K562 (cell line): ENCODE data around the gene SLA2. TPM values are rescaled to one million over a fixed set of nuclear protein-coding genes. Genes with fewer than 3 reads are reported as not detected.
A peak's percentile ranks its signal among the peaks of the same experiment; 100 is the strongest.

Experiments
- ATAC-seq: fragments of 200-7000 bp; cut with Tn5 transposase; 3 replicates; pipeline ENCODE4 v1.9.1; 2020; ENCODE audit warnings: moderate library complexity
- BruUV-seq: library from RNA; stranded (reverse); fragments of 400-500 nt; replicated peaks from 2 replicates; lab custom pipeline; 2021; lab: Mats Ljungman, UMichigan
- CTCF ChIA-PET: fragments of 300-600 bp; formaldehyde crosslinking; extraction: SDS; loops from one replicate; lab custom pipeline; 2021; ENCODE audit warnings: low intra/inter-chr PET ratio; lab: Yijun Ruan, JAX
- POLR2A ChIA-PET: fragments of 300-600, 350-650 bp; sonication (Branson Sonifier 250); formaldehyde crosslinking; extraction: SDS; loops from one replicate; lab custom pipeline; 2021; ENCODE audit warnings: antibody characterized with exemption, inconsistent platforms; lab: Yijun Ruan, JAX
- DNase-seq, 4 experiments: peaks; one replicate each; pipeline versions ENCODE4 v3.0.0 to v3.0.0-alpha.2; 2011 to 2018; ENCODE audit warnings: low spot score in 3 of 4, mixed read lengths in 3 of 4; ENCODE audit errors: extremely low read depth in 1 of 4
- FAIRE-seq: peaks from 2 replicates; lab custom pipeline; 2011; peaks lifted over from hg19 to GRCh38; lab: Jason Lieb, UNC
- H2AFZ ChIP-seq: 2 replicates; pipeline ENCODE4 v1.6.0; 2011; ENCODE audit warnings: low read depth, low read length, control low read depth, inconsistent platforms
- H3K27ac ChIP-seq: fragments of 200-600 bp; 3 replicates; pipeline ENCODE4 v1.8.0; 2011; ENCODE audit warnings: low read depth, mild to moderate bottlenecking, control low read depth, inconsistent platforms, low read length, moderate library complexity, mixed read lengths; ENCODE audit errors: extremely low read depth
- H3K27me3 ChIP-seq, 2 experiments: fragments of 300-600 bp in 1 of 2; 2 replicates in 1 of 2; 3 replicates in 1 of 2; pipeline versions ENCODE4 v1.6.0 to v1.8.0; 2011; ENCODE audit warnings: inconsistent platforms in 2 of 2, low read length in 2 of 2, mild to moderate bottlenecking in 1 of 2, mixed read lengths in 1 of 2, moderate library complexity in 1 of 2; ENCODE audit not compliant: control insufficient read depth in 2 of 2, insufficient read depth in 2 of 2
- H3K36me3 ChIP-seq: fragments of 300-600 bp; 3 replicates; pipeline ENCODE4 v1.8.0; 2011; ENCODE audit warnings: mild to moderate bottlenecking, low read length, inconsistent platforms; ENCODE audit not compliant: control insufficient read depth, insufficient read depth
- H3K4me1 ChIP-seq, 2 experiments: fragments of 200-600 bp in 1 of 2; replicated peaks in 1 of 2; 2 replicates in 1 of 2; 3 replicates in 1 of 2; pipeline versions ENCODE4 v1.5.1 to v1.8.0; 2011; ENCODE audit warnings: inconsistent platforms in 2 of 2, low read length in 2 of 2, mild to moderate bottlenecking in 1 of 2, mixed read lengths in 1 of 2, moderate library complexity in 1 of 2; ENCODE audit not compliant: control insufficient read depth in 2 of 2, insufficient read depth in 2 of 2
- H3K4me2 ChIP-seq: 2 replicates; pipeline ENCODE4 v1.6.1; 2011; ENCODE audit warnings: low read length, control low read depth, inconsistent platforms, mixed read lengths; ENCODE audit not compliant: insufficient read depth
- H3K4me3 ChIP-seq: fragments of 200-600 bp; sonication (generic), shearing (Covaris generic); 2 replicates; pipeline ENCODE4 v1.5.1; 2016; ENCODE audit warnings: control low read depth, inconsistent platforms
- H3K79me2 ChIP-seq: fragments of 200-600 bp; 3 replicates; pipeline ENCODE4 v1.8.0; 2011; ENCODE audit warnings: low read length, inconsistent platforms; ENCODE audit not compliant: control insufficient read depth, insufficient read depth
- H3K9ac ChIP-seq, 2 experiments: 2 replicates each; pipeline versions ENCODE4 v1.6.0 to v1.6.1; 2011; ENCODE audit warnings: low read depth in 2 of 2, low read length in 2 of 2, control low read depth in 1 of 2, inconsistent platforms in 1 of 2, mild to moderate bottlenecking in 1 of 2, mixed read lengths in 1 of 2; ENCODE audit not compliant: insufficient read depth in 1 of 2
- H3K9me1 ChIP-seq: one replicate; pipeline ENCODE4 v1.6.0; 2011; ENCODE audit warnings: inconsistent platforms, mild to moderate bottlenecking, low read length, moderate library complexity; ENCODE audit not compliant: control insufficient read depth, insufficient read depth
- H3K9me3 ChIP-seq: replicated peaks from 2 replicates; pipeline ENCODE4 v1.5.1; 2011; ENCODE audit warnings: low read depth, low read length, inconsistent platforms; ENCODE audit not compliant: control insufficient read depth, insufficient read depth
- H4K20me1 ChIP-seq: replicated peaks from 2 replicates; pipeline ENCODE4 v1.6.1; 2011; ENCODE audit warnings: low read length, inconsistent platforms, mixed read lengths; ENCODE audit not compliant: control insufficient read depth, insufficient read depth
- CXXC5 ChIP-seq: fragments of 250-450 bp; sonication (Bioruptor Pico); IDR thresholded peaks from 2 replicates; pipeline ENCODE4 v1.8.0; 2022; ENCODE audit warnings: inconsistent platforms, mild to moderate bottlenecking, moderate library complexity
- DPF2 ChIP-seq: fragments of 450-650 bp; IDR thresholded peaks from 2 replicates; pipeline ENCODE4 v1.6.1; 2016
- ERF ChIP-seq: fragments of 450-650 bp; formaldehyde crosslinking; IDR thresholded peaks from 2 replicates; pipeline ENCODE4 v1.4.0; 2020; ENCODE audit warnings: mild to moderate bottlenecking, mixed read lengths
- FOXM1 ChIP-seq, 2 experiments: fragments of 450-650 bp in 1 of 2; sonication (generic) in 1 of 2; formaldehyde crosslinking in 1 of 2; IDR thresholded peaks; 2 replicates each; pipeline versions ENCODE4 v1.6.1 to v1.9.0; 2017 to 2022; ENCODE audit warnings: low read depth in 2 of 2, mild to moderate bottlenecking in 2 of 2, missing genetic modification reagents in 1 of 2, moderate library complexity in 1 of 2
- HDAC2 ChIP-seq: fragments of 450-650 bp; IDR thresholded peaks from 2 replicates; pipeline ENCODE4 v1.6.1; 2016; ENCODE audit warnings: mild to moderate bottlenecking
- IRF2 ChIP-seq: sonication (generic); formaldehyde crosslinking; IDR thresholded peaks from 2 replicates; pipeline ENCODE4 v1.8.1; 2022; ENCODE audit warnings: mild to moderate bottlenecking, missing genetic modification reagents
- MAZ ChIP-seq, 2 experiments: fragments of 450-650 bp in 1 of 2; sonication (generic) in 1 of 2; formaldehyde crosslinking; IDR thresholded peaks in 1 of 2; conservative IDR thresholded peaks in 1 of 2; 2 replicates each; pipeline versions ENCODE4 v1.4.0 to v1.5.0; 2020; ENCODE audit warnings: mild to moderate bottlenecking in 1 of 2, missing genetic modification reagents in 1 of 2
- MEIS2 ChIP-seq: fragments of 450-650 bp; IDR thresholded peaks from 2 replicates; pipeline ENCODE4 v1.6.1; 2014; ENCODE audit warnings: mild to moderate bottlenecking; ENCODE audit not compliant: partially characterized antibody
- NKRF ChIP-seq: fragments of 450-650 bp; IDR thresholded peaks from 2 replicates; pipeline ENCODE4 v1.6.1; 2016; ENCODE audit warnings: borderline replicate concordance
- SNAPC5 ChIP-seq: fragments of 250-450 bp; sonication (Bioruptor Pico); IDR thresholded peaks from 2 replicates; pipeline ENCODE4 v1.8.0; 2021; ENCODE audit warnings: moderate library complexity, mild to moderate bottlenecking, inconsistent platforms
- SPI1 ChIP-seq: IDR thresholded peaks from 2 replicates; pipeline ENCODE4 v1.6.1; 2011; ENCODE audit warnings: low read depth, low read length, control low read depth, borderline replicate concordance
- ZNF740 ChIP-seq, 3 experiments: fragments of 200-800 bp in 1 of 3; sonication (Bioruptor generic) in 1 of 3; sonication (generic) in 1 of 3; formaldehyde crosslinking in 1 of 3; IDR thresholded peaks; 2 replicates each; pipeline versions ENCODE4 v1.6.1 to v1.8.0; 2016 to 2022; ENCODE audit warnings: mild to moderate bottlenecking in 2 of 3, missing compliant biosample characterization in 2 of 3, missing genetic modification characterization in 2 of 3, missing genetic modification reagents in 1 of 3
- WGBS: fragments of 100-300 bp; shearing (Covaris generic); methylation state at CpG from one replicate; pipeline ENCODE4 v1.1.6; 2016; ENCODE audit warnings: low coverage, mixed read lengths; ENCODE audit not compliant: insufficient coverage; ENCODE audit errors: missing lambda C conversion rate; 5-methylcytosine and 5-hydroxymethylcytosine counted together
- in situ Hi-C: fragments of 300-500 bp; cut with MboI; formaldehyde crosslinking; loops from 4 replicates; pipeline ENCODE4 v1.15.0; 2018; ENCODE audit warnings: inconsistent platforms, mixed read lengths
- intact Hi-C: fragments of 100-400 bp; cut with micrococcal nuclease; formaldehyde crosslinking; loops from 2 replicates; pipeline ENCODE4 v1.14.2; 2022
- polyA plus RNA-seq, 8 experiments: library from polyadenylated mRNA; depleted of rRNA in 4 of 8; stranded (reverse) in 5 of 8; unstranded in 3 of 8; fragments of >200 nt; fragmentation: Nextera tagmentation in 2 of 8; fragmentation: Illumina TruSeq in 1 of 8; extraction: Ambion mirVana in 2 of 8; extraction: Trizol in 1 of 8; gene quantifications; 2 replicates each; pipeline versions ENCODE4 v1.2.1 to v1.2.3, GENCODE V29; 2011 to 2014; ENCODE audit warnings: inconsistent platforms in 1 of 8, missing spikeins in 1 of 8
- total RNA-seq, 7 experiments: library from RNA; depleted of rRNA in 6 of 7; stranded (reverse); fragments of >200 nt in 6 of 7; fragmentation: Illumina TruSeq in 2 of 7; extraction: Trizol in 2 of 7; gene quantifications; 2 replicates each; pipeline versions ENCODE4 v1.2.1 to v1.2.3, GENCODE V29; 2011 to 2021; ENCODE audit warnings: low replicate concordance in 1 of 7
- TF ChIP-seq, protein P1 (sequence below), 2 experiments: IDR thresholded peaks in 1 of 2; conservative IDR thresholded peaks in 1 of 2; 2 replicates each; pipeline ENCODE4 v1.6.1; 2016; ENCODE audit warnings: low read depth in 2 of 2, mild to moderate bottlenecking in 1 of 2, missing compliant biosample characterization in 1 of 2, missing genetic modification characterization in 1 of 2, moderate library complexity in 1 of 2

The SLA2 gene
- total and polyA plus RNA-seq, 9 of the 15 experiments (the other 6 are each of a cell fraction or from before 2014, with no cell fraction given) = 0.07 TPM; not detected in 7

GRCh38 chr20:36573798-36574365 is 72.1 kb downstream of the SLA2 start:
- peaks cover 43% of the 10 kb centered on the region for H3K79me2 ChIP-seq
- DNase-seq = peak; percentile 50 to 70 (median 66)
- TSS peak; percentile 51 for BruUV-seq
- H2AFZ ChIP-seq = peak overlapping the region; percentile 38; the same call in 1 of the 2 replicates
- H3K4me2 ChIP-seq = peak overlapping the region; percentile 63
- WGBS = 2% methylated on average over 32 of the region's 53 CpGs
- no peak for FAIRE-seq
- H3K4me3 ChIP-seq = peak overlapping the region; percentile 80
- peaks cover 42 to 50% of the 10 kb centered on the region in 2 experiments for H3K4me1 ChIP-seq
- peaks cover 9% of the 10 kb centered on the region for H4K20me1 ChIP-seq
- peaks cover 3% of the 10 kb centered on the region for H3K9me1 ChIP-seq
- peak overlapping the region; percentile 80 to 95; a peak in 3 of 4 replicates for H3K9ac ChIP-seq
- ChIA-PET CTCF (interaction anchor here (0.8 to 1.4 kb wide), 2 partner anchors 18 to 171 kb away, joined by 3 read pairs; no protein-coding TSS in a partner anchor), POLR2A (interaction anchor here (0.5 kb wide), 1 partner anchor 459 kb away, joined by 3 read pairs; no protein-coding TSS in a partner anchor)
- peak overlapping the region; percentile 92 for H3K27ac ChIP-seq
- H3K36me3 ChIP-seq = peaks cover 21% of the 10 kb centered on the region; the same call in 2 of the 3 replicates
- H3K9me3 ChIP-seq = no peaks in the 10 kb centered on the region
- in situ Hi-C loops = no loop called here
- intact Hi-C loops = loop anchor here (5.0 kb wide), 1 partner anchor 378 kb away; the partner anchor contains the start of gene SAMHD1
- ATAC-seq = peak; percentile 4
- H3K27me3 ChIP-seq = no peaks in the 10 kb centered on the region
- TF ChIP-seq MEIS2 = peak; percentile 29
- TF ChIP-seq CXXC5 (CRISPR knock-in tag) = peak; percentile 3
- peak; percentile 49; the same call in 1 of the 2 replicates for TF ChIP-seq HDAC2
- TF ChIP-seq SNAPC5 (CRISPR knock-in tag) = no peak
- TF ChIP-seq, protein P1, sequence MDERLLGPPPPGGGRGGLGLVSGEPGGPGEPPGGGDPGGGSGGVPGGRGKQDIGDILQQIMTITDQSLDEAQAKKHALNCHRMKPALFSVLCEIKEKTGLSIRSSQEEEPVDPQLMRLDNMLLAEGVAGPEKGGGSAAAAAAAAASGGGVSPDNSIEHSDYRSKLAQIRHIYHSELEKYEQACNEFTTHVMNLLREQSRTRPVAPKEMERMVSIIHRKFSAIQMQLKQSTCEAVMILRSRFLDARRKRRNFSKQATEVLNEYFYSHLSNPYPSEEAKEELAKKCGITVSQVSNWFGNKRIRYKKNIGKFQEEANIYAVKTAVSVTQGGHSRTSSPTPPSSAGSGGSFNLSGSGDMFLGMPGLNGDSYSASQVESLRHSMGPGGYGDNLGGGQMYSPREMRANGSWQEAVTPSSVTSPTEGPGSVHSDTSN (CRISPR knock-in tag; IDR thresholded peaks at IDR 0.05; ENCODE audit: low read depth) = peak; percentile 37; the same call in 1 of the 2 replicates
- TF ChIP-seq, protein P1 (tag; conservative IDR thresholded peaks at IDR 0.05; ENCODE audit: low read depth) = no peak
- TF ChIP-seq MAZ (CRISPR knock-in tag; conservative IDR thresholded peaks at IDR 0.05 in 1 of 2, IDR thresholded peaks at IDR 0.05 in 1 of 2) = peak; percentile 9 to 63; a peak in 3 of 4 replicates
- TF ChIP-seq IRF2 (CRISPR knock-in tag) = no peak
- peak; percentile 63; the same call in 1 of the 2 replicates for TF ChIP-seq ZNF740 (CRISPR knock-in tag; IDR thresholded peaks at IDR 0.05)
- no peak; a peak in 1 of 4 replicates for TF ChIP-seq ZNF740 (tag; IDR thresholded peaks at IDR 0.05)
- TF ChIP-seq SPI1 = peak; percentile 78
- peak; percentile 29; the same call in 1 of the 2 replicates for TF ChIP-seq NKRF
- TF ChIP-seq DPF2 = 0 out of 2 replicates have a peak, but pooled peaks have one; percentile 22
- no peak for TF ChIP-seq ERF (CRISPR knock-in tag)
- peak; percentile 87 for TF ChIP-seq FOXM1 (IDR thresholded peaks at IDR 0.05; ENCODE audit: low read depth)
- no peak for TF ChIP-seq FOXM1 (CRISPR knock-in tag; IDR thresholded peaks at IDR 0.05; ENCODE audit: low read depth)
